IMR-90 (cell line): ENCODE data around the gene SCARF2. TPM values are rescaled to one million over a fixed set of nuclear protein-coding genes. Genes with fewer than 3 reads are reported as not detected.

Source experiments
- CEBPB ChIP-seq: IDR thresholded peaks from 2 replicates; pipeline ENCODE4 v1.6.1; 2012; ENCODE audit warnings: low read depth, low read length, improper control_type of control experiment
- CTCF ChIP-seq: conservative IDR thresholded peaks from 2 replicates; pipeline ENCODE4 v1.5.1; 2012; ENCODE audit warnings: mild to moderate bottlenecking, low read depth, low read length, improper control_type of control experiment
- FOS ChIP-seq: fragments of 150-350 bp; IDR thresholded peaks from 2 replicates; pipeline ENCODE4 v1.6.1; 2016; ENCODE audit warnings: low read depth, low read length
- MXI1 ChIP-seq: IDR thresholded peaks from 2 replicates; pipeline ENCODE4 v1.6.1; 2012; ENCODE audit warnings: low read depth, mild to moderate bottlenecking, low read length, moderate library complexity, borderline replicate concordance
- POLR2A ChIP-seq: IDR thresholded peaks from 2 replicates; pipeline ENCODE4 v1.6.1; 2012; ENCODE audit warnings: mild to moderate bottlenecking, low read depth, low read length
- polyA plus RNA-seq, 3 experiments: library from polyadenylated mRNA; depleted of rRNA; stranded (reverse); fragments of >200 nt; gene quantifications; 2 replicates each; pipeline ENCODE4 v1.2.3, GENCODE V29; 2012; ENCODE audit warnings: low replicate concordance in 1 of 3
- total RNA-seq: library from RNA; depleted of rRNA; stranded (reverse); fragments of >200 nt; gene quantifications from 2 replicates; pipeline ENCODE4 v1.2.3, GENCODE V29; 2012

SCARF2 gene
- total and polyA plus RNA-seq, 2 of the 4 experiments (the other 2 are of a cell fraction), result 3.4 to 37.0 TPM

DNA sequence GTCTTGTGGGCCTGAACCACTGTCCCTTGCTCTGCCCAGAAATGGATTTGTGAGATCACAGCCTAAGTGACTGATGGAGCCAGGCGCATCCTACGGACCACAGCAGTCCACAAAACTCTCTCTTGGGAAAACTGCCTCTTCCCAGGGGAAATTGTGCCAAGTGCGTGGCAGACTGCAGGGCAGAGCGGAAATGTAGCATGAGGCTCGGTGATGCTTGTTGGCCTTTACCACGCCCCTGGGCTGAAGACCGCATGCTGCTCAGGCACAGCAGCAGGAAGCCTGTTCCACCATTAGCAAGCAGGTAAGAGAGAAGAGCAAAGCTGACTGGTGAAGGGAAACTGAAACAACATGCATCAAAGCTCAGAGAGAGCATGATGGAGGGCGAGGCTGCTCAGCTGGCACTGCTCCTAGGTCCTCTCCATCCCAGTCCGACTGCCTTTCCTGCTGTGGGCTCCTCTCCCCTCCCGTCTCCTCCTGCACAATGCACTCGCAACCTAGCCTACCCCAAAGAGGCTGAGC lies 26.5 kb upstream of the SCARF2 start (continued):
- TF ChIP-seq CTCF, result no peak
- no peak for TF ChIP-seq MXI1
- TF ChIP-seq FOS, result no peak
- no peak for TF ChIP-seq POLR2A
- TF ChIP-seq CEBPB, result no peak
